Measurements from ENCODE around the gene ADAMTSL3. TPM values are rescaled to one million over a fixed set of nuclear protein-coding genes. Genes with fewer than 3 reads are reported as not detected.

Gene ADAMTSL3, protein sequence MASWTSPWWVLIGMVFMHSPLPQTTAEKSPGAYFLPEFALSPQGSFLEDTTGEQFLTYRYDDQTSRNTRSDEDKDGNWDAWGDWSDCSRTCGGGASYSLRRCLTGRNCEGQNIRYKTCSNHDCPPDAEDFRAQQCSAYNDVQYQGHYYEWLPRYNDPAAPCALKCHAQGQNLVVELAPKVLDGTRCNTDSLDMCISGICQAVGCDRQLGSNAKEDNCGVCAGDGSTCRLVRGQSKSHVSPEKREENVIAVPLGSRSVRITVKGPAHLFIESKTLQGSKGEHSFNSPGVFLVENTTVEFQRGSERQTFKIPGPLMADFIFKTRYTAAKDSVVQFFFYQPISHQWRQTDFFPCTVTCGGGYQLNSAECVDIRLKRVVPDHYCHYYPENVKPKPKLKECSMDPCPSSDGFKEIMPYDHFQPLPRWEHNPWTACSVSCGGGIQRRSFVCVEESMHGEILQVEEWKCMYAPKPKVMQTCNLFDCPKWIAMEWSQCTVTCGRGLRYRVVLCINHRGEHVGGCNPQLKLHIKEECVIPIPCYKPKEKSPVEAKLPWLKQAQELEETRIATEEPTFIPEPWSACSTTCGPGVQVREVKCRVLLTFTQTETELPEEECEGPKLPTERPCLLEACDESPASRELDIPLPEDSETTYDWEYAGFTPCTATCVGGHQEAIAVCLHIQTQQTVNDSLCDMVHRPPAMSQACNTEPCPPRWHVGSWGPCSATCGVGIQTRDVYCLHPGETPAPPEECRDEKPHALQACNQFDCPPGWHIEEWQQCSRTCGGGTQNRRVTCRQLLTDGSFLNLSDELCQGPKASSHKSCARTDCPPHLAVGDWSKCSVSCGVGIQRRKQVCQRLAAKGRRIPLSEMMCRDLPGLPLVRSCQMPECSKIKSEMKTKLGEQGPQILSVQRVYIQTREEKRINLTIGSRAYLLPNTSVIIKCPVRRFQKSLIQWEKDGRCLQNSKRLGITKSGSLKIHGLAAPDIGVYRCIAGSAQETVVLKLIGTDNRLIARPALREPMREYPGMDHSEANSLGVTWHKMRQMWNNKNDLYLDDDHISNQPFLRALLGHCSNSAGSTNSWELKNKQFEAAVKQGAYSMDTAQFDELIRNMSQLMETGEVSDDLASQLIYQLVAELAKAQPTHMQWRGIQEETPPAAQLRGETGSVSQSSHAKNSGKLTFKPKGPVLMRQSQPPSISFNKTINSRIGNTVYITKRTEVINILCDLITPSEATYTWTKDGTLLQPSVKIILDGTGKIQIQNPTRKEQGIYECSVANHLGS (N-terminal part only)
- total RNA-seq (2014; rRNA removed) = under 0.01 and 0.06 TPM in 2 replicates
- polyA plus RNA-seq (2012) = 0.40 TPM

GRCh38 chr15:83653639-83654378, at the start of gene ADAMTSL3:
Gene ADAMTSL3 (plus strand): TSS chr15:83654123. CDS start chr15:83655762, 1,639 bp downstream.
- DNase-seq (ENCODE audit: low read depth) = peak; percentile 12

DNA sequence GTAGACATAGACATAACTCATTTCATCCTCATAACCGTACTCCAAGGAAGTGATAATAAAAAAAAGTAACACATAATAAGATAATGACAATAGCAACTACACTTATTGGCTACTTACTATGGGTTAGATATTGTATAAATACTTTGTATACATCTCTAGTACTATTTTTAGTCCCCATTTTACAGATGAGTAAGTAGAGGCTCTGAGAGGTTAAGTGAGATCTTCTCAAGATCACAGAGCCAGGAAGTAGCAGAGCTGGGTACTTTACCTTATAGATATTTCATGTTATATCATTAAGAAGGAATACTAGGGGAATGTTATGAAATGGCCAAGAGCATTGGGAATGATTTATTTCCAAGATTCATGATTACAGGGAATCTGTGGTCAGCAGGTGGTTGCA, 49.4 kb upstream of the ADAMTSL3 start:
- no peak for DNase-seq (ENCODE audit: low read depth)

DNA sequence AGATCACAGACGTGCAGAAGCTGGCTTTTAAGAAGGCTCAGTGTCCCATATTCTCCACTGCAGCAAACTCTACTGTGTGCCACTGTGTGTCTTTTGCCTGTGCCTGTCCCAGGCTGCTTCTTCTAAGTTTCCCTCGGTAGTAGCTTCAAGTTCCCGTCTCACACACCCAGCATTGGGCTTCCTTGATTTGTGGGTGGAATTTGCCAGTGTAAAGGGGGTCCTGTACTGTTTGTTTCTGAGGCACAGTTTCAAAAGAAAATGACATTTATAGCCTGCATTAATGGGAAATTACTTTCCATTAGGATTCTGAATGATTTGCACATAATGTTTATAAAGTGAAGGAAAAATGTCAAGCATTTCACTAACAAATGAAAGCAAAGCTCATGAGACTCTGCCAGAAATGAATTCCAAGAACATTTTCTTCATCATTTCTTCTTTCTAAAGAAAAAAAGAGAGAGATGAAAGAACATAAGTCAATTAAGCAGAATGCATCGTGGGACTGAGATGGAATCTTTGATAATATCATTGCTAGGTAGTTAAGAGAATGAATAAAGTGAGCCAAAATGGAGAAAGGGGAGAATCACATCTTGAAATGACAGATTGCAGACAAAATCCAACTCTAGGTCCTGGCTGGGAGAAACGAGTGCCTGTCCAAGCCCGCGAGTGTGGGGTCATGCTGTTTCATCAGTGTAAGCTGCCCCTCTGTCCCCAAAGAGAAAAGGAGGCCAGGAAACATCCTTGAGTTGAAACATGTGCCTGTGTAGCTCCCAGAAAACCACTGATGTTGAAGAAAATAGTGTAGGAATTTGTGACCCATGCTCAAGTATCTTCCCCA, 48.6 kb upstream of the ADAMTSL3 start:
- no peak for DNase-seq (ENCODE audit: low read depth)

DNA sequence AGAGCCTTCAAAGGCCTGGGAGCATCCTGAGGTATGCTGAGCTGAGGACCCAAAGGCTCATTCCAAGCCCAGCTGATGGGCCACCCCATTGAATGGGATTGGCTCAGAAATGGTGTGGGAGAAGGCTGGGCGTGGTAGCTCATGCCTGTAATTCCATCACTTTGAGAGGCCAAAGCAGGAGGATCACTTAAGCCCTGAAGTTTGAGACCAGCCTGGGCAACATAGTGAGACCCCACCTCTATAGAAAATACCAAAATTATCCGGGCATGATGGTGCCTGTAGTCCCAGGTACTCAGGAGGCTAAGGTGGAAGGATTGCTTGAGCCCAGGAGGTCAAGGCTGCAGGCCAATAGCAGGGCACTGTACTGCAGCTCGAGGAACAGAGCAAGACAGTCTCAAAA, 43.8 kb upstream of the ADAMTSL3 start:
- no peak for DNase-seq (ENCODE audit: low read depth)

DNA sequence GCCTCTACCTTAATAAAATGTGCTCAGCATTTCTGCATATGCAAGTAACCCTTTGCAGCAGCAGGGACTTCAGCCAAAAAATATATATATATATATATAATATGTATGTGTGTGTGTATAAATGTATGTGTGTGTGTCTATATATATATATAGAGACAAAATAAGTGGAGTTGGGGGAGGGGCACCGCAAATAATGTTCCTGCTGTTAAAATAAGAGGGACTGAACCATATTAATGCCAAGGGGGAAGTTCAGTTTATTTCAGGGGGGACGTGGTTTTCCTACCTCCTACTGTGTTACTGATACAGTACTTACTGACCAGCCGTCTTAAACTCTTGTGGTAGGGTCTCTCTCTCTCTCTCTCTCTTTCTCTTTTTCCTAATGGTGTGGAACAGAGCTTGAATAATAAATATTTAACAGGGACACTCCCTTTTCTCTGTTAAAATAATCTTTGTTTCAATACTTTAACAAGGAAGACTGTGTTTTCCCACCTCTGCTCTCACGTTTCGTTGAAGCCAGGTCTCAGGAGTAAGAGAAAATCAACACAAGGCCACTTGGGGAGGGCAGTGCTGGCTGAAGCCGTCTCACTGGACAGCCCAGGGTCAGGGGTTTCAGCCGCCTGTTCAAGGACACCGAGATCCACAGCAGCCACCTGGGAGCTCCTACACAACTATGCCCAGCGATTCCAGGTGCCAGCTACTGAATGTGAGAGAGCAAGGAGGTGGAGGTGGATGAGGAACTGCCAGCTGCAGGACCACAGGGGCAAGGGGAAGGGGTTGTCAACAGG, 42.8 kb upstream of the ADAMTSL3 start:
- no peak for DNase-seq (ENCODE audit: low read depth)

DNA sequence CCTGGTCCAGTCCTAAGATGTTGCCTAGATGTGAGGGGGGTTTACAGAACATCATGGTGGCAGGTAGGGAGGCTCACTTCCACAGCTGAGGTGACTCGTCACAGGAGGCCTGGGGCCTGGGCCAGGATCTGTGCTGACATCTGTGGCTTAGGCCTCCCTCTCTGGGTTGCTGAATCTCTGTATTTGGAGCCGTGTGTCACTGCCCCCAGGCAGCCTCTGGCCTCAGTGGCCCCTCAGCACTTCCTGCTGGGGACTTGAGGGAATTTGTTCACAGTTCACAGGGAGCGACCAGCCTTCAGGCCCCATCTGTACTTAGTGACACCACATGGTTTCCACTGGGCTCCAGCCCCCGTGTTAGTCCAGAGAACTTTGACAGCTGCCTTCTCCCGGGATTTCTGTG, 41.7 kb upstream of the ADAMTSL3 start:
- DNase-seq (ENCODE audit: low read depth) = no peak

DNA sequence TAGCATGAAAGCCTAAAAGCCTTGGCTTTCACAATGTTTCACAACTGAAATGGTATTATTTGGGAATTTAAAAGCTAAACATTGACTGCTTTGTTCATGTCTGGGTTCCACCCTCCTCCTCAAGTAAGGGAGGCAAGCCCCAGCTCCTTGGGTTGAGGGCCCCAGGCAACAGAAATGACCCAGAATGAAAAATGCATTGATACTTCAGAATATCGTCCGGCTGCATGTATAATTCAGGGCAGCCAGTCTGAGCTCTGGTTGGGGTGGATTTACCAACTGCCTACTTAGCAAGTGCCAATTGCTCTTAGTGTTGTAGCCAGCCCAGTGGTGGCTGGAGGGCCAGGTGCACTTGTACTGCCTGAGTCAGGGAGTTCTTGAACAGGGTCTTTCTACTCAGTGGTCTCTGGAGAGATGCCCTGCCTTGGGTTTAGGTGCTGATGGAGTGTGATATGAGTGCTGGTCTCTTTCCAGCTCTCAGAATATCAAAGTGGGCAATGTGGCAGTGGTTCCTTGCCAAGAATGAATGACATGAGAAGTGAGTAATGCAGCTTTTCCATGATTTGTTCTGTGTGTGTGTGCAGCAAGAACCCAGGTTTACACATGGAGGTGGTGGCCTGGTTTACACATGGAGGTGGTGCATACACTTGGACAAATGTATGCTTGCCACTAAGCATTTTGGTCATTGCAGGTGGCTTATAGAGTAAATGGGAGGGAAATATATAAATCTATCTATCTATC, 40.9 kb upstream of the ADAMTSL3 start:
- DNase-seq (ENCODE audit: low read depth) = no peak

DNA sequence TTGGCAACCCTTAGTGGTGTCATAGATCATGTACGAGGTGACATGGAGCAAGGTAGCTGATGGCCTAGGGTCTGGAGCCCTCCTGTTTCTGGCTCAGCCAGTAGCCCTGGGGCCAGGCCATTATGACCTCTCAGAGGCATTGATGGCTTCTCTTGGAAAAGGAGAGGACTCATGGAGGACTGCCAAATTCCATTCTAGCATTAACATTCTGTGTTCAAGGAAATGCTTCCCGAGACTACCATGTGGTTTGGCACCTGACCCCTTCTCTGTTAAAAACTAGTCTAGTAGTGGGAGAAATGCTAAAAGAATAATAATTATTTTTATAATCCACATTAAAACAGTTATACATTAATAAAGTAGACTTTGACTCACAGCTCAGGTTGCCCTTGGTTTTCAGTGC, 40.2 kb upstream of the ADAMTSL3 start:
- peak; percentile 1 for DNase-seq (ENCODE audit: low read depth)

GRCh38 chr15:83616840-83617239, 37.1 kb upstream of the ADAMTSL3 start:
- no peak for DNase-seq (ENCODE audit: low read depth)

DNA sequence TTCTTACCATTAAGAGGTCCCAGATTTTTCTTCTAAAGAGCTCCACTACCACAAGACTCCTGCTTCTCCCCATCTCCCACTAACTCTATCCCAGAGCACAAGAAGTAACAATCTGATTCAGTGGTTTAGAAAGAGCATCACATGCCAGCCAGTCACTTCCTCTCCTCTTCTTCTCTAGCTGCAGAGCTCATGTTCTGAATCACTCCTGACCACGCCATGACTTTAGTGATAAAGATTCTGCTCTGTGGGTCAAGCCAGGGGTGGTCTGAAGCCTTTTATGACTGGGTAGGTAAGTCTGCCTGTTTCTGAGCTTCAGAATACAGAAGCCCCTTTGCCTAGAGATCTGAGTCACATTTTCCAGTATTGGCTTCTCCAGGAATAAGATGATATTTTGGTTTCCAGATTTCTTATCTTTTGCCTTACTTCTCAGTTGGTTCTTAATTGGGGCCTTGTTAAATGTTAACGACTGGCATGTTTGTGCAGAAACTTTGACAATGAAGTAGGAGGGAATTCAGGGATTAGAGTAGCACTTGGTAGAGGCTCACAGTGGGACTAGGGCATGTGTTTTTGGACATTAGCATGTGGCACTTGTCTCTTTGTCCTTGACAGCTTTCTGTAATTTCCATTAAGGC, 27.6 kb upstream of the ADAMTSL3 start:
- DNase-seq (ENCODE audit: low read depth) = peak; percentile 26

DNA sequence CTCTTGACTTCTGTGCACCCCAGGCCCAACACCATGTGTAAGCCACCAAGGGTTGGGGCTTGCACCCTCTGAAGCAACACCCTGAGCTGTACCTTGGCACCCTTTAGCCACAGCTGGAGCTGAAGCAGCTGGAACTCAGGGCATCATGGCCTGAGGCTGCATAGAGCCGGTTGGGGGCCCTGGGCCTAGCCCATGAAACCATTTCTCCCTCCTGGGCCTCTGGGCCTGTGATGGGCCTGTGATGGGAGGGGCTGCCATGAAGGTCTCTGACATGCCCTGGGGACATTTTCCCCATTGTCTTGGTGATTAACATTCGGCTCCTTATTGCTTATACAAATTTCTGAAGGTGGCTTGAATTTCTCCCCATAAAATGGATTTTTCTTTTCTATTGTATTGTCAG, 22.4 kb upstream of the ADAMTSL3 start:
- no peak for DNase-seq (ENCODE audit: low read depth)

DNA sequence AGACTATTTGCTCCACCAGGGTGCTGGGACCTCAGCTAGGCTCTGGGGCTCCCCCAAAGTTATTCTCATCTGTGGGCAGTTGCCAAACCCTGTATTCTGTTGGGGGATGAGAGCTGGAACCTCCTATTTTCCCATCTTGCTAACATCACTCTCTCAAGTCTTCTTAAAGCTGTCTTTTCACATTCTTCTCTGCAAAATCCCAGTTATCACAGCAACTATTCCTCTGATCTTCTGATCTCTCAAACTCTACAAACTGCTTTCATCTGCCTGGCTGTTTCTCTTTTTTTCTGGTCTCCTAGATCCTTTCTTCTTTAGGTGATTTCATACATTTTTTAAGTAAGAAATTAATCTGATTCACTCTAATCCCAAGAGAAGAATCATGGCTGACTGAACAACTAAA, 10.7 kb upstream of the ADAMTSL3 start:
- DNase-seq (ENCODE audit: low read depth) = no peak

- DNase-seq (ENCODE audit: low read depth) = no peak
Observed at GRCh38 chr15:83644439-83644838, 9.5 kb upstream of the ADAMTSL3 start.

GRCh38 chr15:83650831-83651230, 3.1 kb upstream of the ADAMTSL3 start:
- DNase-seq (ENCODE audit: low read depth) = no peak

GRCh38 chr15:83651541-83651940, 2.4 kb upstream of the ADAMTSL3 start:
- DNase-seq (ENCODE audit: low read depth) = no peak

DNA sequence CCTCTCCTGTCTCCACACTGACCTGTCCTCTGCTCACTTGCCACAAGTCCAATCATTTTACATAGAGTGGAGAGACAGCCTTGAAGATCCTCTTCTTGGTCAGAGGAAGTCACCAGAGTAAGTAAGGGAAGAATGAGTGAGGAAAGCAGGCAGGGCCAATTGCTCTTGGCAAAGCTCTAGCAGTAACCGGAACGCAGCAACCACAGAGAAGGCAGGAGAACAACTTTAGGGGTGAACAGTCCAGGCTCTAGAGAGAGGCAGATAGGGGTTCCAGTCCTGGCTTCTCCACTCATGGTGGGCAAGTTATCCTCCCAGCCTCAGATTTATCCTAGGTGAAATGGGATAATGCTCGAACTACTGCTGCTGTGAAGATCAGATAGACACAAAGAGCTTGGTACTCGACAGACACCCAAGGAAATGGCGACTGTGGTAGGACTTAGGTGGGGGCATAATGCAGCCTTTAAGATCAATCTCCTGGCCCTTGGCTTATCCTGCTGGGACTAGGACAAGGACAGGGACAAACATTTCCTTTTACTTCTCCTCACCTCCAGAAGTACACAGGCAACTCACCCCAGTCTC, 1.2 kb upstream of the ADAMTSL3 start:
- DNase-seq (ENCODE audit: low read depth) = no peak

GRCh38 chr15:83653288-83653638, 660 bp upstream of the ADAMTSL3 start:
- no peak for DNase-seq (ENCODE audit: low read depth)
